Endothelial cell of umbilical vein (primary cell): ENCODE data around the gene C14orf93. TPM values are rescaled to one million over a fixed set of nuclear protein-coding genes. Genes with fewer than 3 reads are reported as not detected.

ENCODE experiments used
- BruUV-seq: library from RNA; stranded (reverse); fragments of 400-500 nt; replicated peaks from 2 replicates; lab custom pipeline; 2021; lab: Mats Ljungman, UMichigan
- CTCF ChIA-PET: fragments of 300-600, 350-600 bp; sonication (Branson Sonifier 250); formaldehyde crosslinking; loops from one replicate; lab custom pipeline; 2021; ENCODE audit warnings: antibody characterized with exemption, inconsistent platforms; lab: Charles Lee
- POLR2A ChIA-PET: fragments of 300-600, 350-600 bp; sonication (Branson Sonifier 250); formaldehyde crosslinking; loops from one replicate; lab custom pipeline; 2021; ENCODE audit warnings: antibody characterized with exemption, inconsistent platforms; lab: Charles Lee
- DNase-seq: peaks from one replicate; pipeline ENCODE4 v3.0.0-alpha.2; 2011; ENCODE audit warnings: low read depth, low spot score
- FAIRE-seq: peaks from 2 replicates; lab custom pipeline; 2011; peaks lifted over from hg19 to GRCh38; lab: Jason Lieb, UNC
- H2AFZ ChIP-seq: 2 replicates; pipeline ENCODE4 v1.6.0; 2012; ENCODE audit warnings: low read depth, low read length, control low read depth, inconsistent platforms
- H3K27ac ChIP-seq: 2 replicates; pipeline ENCODE4 v1.5.1; 2011; ENCODE audit warnings: low read depth, mild to moderate bottlenecking, control low read depth, low read length, moderate library complexity; ENCODE audit not compliant: insufficient read depth
- H3K27me3 ChIP-seq, 2 experiments: 2 replicates each; pipeline versions ENCODE4 v1.6.0 to v1.6.1; 2011; ENCODE audit warnings: low read length in 2 of 2, mixed read lengths in 1 of 2; ENCODE audit not compliant: control insufficient read depth in 2 of 2, insufficient read depth in 2 of 2
- H3K36me3 ChIP-seq, 2 experiments: 2 replicates in 1 of 2; 3 replicates in 1 of 2; pipeline ENCODE4 v1.5.1; 2011; ENCODE audit warnings: low read length in 2 of 2, mild to moderate bottlenecking in 1 of 2, moderate library complexity in 1 of 2; ENCODE audit not compliant: control insufficient read depth in 2 of 2, insufficient read depth in 2 of 2; ENCODE audit errors: extremely low read depth in 1 of 2
- H3K4me1 ChIP-seq: 3 replicates; pipeline ENCODE4 v1.5.1; 2011; ENCODE audit warnings: mild to moderate bottlenecking, low read length; ENCODE audit not compliant: control insufficient read depth, insufficient read depth; ENCODE audit errors: extremely low read depth
- H3K4me2 ChIP-seq: 2 replicates; pipeline ENCODE4 v1.6.1; 2011; ENCODE audit warnings: low read length, control low read depth, mixed read lengths; ENCODE audit not compliant: insufficient read depth
- H3K4me3 ChIP-seq, 3 experiments: fragments of 200-600 bp in 1 of 3; sonication (generic), shearing (Covaris generic) in 1 of 3; replicated peaks in 1 of 3; 2 replicates each; pipeline ENCODE4 v1.5.1; 2011 to 2016; ENCODE audit warnings: control low read depth in 3 of 3, low read length in 3 of 3, mild to moderate bottlenecking in 2 of 3, inconsistent platforms in 1 of 3, low read depth in 1 of 3, moderate library complexity in 1 of 3; ENCODE audit not compliant: insufficient read depth in 1 of 3
- H3K79me2 ChIP-seq: 2 replicates; pipeline ENCODE4 v1.6.0; 2012; ENCODE audit warnings: low read length, inconsistent platforms; ENCODE audit not compliant: control insufficient read depth, insufficient read depth
- H3K9ac ChIP-seq: replicated peaks from 2 replicates; pipeline ENCODE3; 2011; ENCODE audit warnings: low read length, control low read depth; ENCODE audit not compliant: insufficient read depth; ENCODE audit errors: extremely low read depth
- H3K9me1 ChIP-seq: replicated peaks from 3 replicates; pipeline ENCODE4 v1.6.0; 2011; ENCODE audit warnings: mild to moderate bottlenecking, low read length; ENCODE audit not compliant: control insufficient read depth, insufficient read depth; ENCODE audit errors: extremely low read depth
- H3K9me3 ChIP-seq: replicated peaks from 2 replicates; pipeline ENCODE4 v1.5.1; 2012; ENCODE audit warnings: low read length, inconsistent platforms; ENCODE audit not compliant: control insufficient read depth, insufficient read depth
- H4K20me1 ChIP-seq: replicated peaks from 2 replicates; pipeline ENCODE3; 2011; ENCODE audit warnings: mild to moderate bottlenecking, low read length; ENCODE audit not compliant: control insufficient read depth, insufficient read depth; ENCODE audit errors: extremely low read depth
- CTCF ChIP-seq, 2 donors: IDR thresholded peaks; 1 replicate in 1 of 2; 2 replicates in 1 of 2; pipeline ENCODE4 v1.5.1; 2011; ENCODE audit warnings: low read length in 2 of 2, mild to moderate bottlenecking in 2 of 2, moderate library complexity in 2 of 2, control low read depth in 1 of 2, inconsistent platforms in 1 of 2, low read depth in 1 of 2; ENCODE audit not compliant: insufficient read depth in 1 of 2; ENCODE audit errors: extremely low read depth in 1 of 2
- EZH2 ChIP-seq: IDR thresholded peaks from 2 replicates; pipeline ENCODE4 v1.6.1; 2012; ENCODE audit warnings: borderline replicate concordance, low read depth, mild to moderate bottlenecking, moderate library complexity, low read length, inconsistent platforms; ENCODE audit not compliant: severe bottlenecking
- FOS ChIP-seq: IDR thresholded peaks from 2 replicates; pipeline ENCODE4 v1.6.1; 2011; ENCODE audit warnings: mild to moderate bottlenecking, low read length, moderate library complexity, borderline replicate concordance; ENCODE audit not compliant: insufficient read depth
- GATA2 ChIP-seq: IDR thresholded peaks from 2 replicates; pipeline ENCODE4 v1.7.0; 2011; ENCODE audit warnings: low read depth, mild to moderate bottlenecking, moderate library complexity, mixed read lengths, low read length; ENCODE audit not compliant: insufficient read length, insufficient read depth
- JUN ChIP-seq: IDR thresholded peaks from 2 replicates; pipeline ENCODE4 v1.6.1; 2011; ENCODE audit warnings: borderline replicate concordance, low read depth; ENCODE audit not compliant: insufficient read length, insufficient read depth
- MAX ChIP-seq: IDR thresholded peaks from 2 replicates; pipeline ENCODE4 v1.6.1; 2011; ENCODE audit not compliant: insufficient read depth, insufficient read length
- MYC ChIP-seq: IDR thresholded peaks from one replicate; pipeline ENCODE4 v1.6.1; 2011; ENCODE audit warnings: mild to moderate bottlenecking, low read depth, low read length
- POLR2A ChIP-seq: IDR thresholded peaks from 2 replicates; pipeline ENCODE4 v1.6.1; 2012; ENCODE audit warnings: low read depth, mild to moderate bottlenecking, control low read depth, low read length
- POLR2AphosphoS5 ChIP-seq: IDR thresholded peaks from 2 replicates; pipeline ENCODE4 v1.6.1; 2012; ENCODE audit warnings: low read depth, mild to moderate bottlenecking, control low read depth, low read length, moderate library complexity; ENCODE audit not compliant: insufficient read depth
- dilution Hi-C: fragments of 300-500 bp; cut with MboI; formaldehyde crosslinking; loops from one replicate; pipeline ENCODE4 v1.15.0; 2019; ENCODE audit warnings: low sequenced_read_pairs; ENCODE audit not compliant: extremely low pct_ligation_motif_present
- intact Hi-C: fragments of 100-400 bp; cut with micrococcal nuclease; formaldehyde crosslinking; loops from one replicate; pipeline ENCODE4 v1.10.0; 2022
- polyA plus RNA-seq, 4 experiments: library from polyadenylated mRNA; depleted of rRNA in 3 of 4; stranded (reverse) in 3 of 4; unstranded in 1 of 4; fragments of >200 nt; gene quantifications; 2 replicates each; pipeline versions ENCODE4 v1.2.1 to v1.2.3, GENCODE V29; 2011 to 2012; ENCODE audit warnings: missing spikeins in 1 of 4
- total RNA-seq: library from RNA; stranded (reverse); gene quantifications from 2 replicates; pipeline ENCODE4 v1.2.3, GENCODE V29; 2021

The C14orf93 gene
- total and polyA plus RNA-seq, 2 donors (not counting 3 experiments of a cell fraction or from before 2014, with no cell fraction given), result 7.1 to 9.2 TPM

- Histone ChIP-seq H3K9me3 (no peaks in the 10 kb centered on the region), H3K4me3 (no peak overlapping the region), H3K9me1 (no peaks in the 10 kb centered on the region), H3K9ac (no peak overlapping the region), H3K27ac (peak overlapping the region; percentile 32), H3K79me2 (no peaks in the 10 kb centered on the region), H3K27me3 (no peaks in the 10 kb centered on the region), H3K4me1 (peaks cover 41% of the 10 kb centered on the region), H3K4me2 (no peak overlapping the region), H2AFZ (peak overlapping the region; percentile 43), H4K20me1 (no peaks in the 10 kb centered on the region), H3K36me3 (peaks cover 0 to 6% of the 10 kb centered on the region in 2 experiments)
- no TSS peak for BruUV-seq
- ChIA-PET POLR2A (interaction anchor here (0.6 to 1.6 kb wide), 3 partner anchors 14 to 53 kb away, joined by 3 to 5 read pairs (median 4); no protein-coding TSS in a partner anchor), CTCF (interaction anchor here (1.4 to 4.0 kb wide), 6 partner anchors 9 to 62 kb away, joined by 5 to 34 read pairs (median 19); partner anchors contain the start of gene CDH24)
- dilution Hi-C loops, result no loop called here
- FAIRE-seq, result no peak
- intact Hi-C loops, result loop anchor here (1.0 to 2.0 kb wide), 4 partner anchors 8 to 53 kb away; no protein-coding TSS in a partner anchor
- DNase-seq, result no peak
- no peak for TF ChIP-seq MYC
Observed at GRCh38 chr14:23047751-23048693, 38.1 kb upstream of the C14orf93 start.

GRCh38 chr14:23047034-23047634 is 37.2 kb upstream of the C14orf93 start:
- BruUV-seq, result no TSS peak
- ChIA-PET POLR2A (interaction anchor here (0.5 to 1.6 kb wide), 9 partner anchors 8 to 130 kb away, joined by 3 to 5 read pairs (median 4); no protein-coding TSS in a partner anchor), CTCF (interaction anchor here (0.6 to 4.0 kb wide), 11 partner anchors 8 to 65 kb away, joined by 3 to 34 read pairs (median 6); partner anchors contain the start of genes AJUBA and CDH24)
- intact Hi-C loops (loop anchor here (1.0 to 2.0 kb wide), 4 partner anchors 9 to 52 kb away; no protein-coding TSS in a partner anchor), dilution Hi-C loops (no loop called here)
- TF ChIP-seq POLR2AphosphoS5 (no peak), EZH2 (no peak), GATA2 (no peak), POLR2A (no peak), CTCF (IDR thresholded peaks at IDR 0.05; ENCODE audit: extremely low read depth in 1 of 2, insufficient read depth in 1 of 2, low read depth in 1 of 2, low read length in 2 of 2) (no peak), MAX (no peak), JUN (no peak), MYC (no peak), FOS (no peak)
- peaks cover 41% of the 10 kb centered on the region for H3K4me1 ChIP-seq
- peak overlapping the region; percentile 37 for H3K27ac ChIP-seq
- H3K9me3 ChIP-seq, result no peaks in the 10 kb centered on the region
- FAIRE-seq (peak; percentile 88), DNase-seq (peak; percentile 81)
- H3K27me3 ChIP-seq, result no peaks in the 10 kb centered on the region
- no peak overlapping the region for H3K9ac ChIP-seq
- peaks cover 0 to 5% of the 10 kb centered on the region in 2 experiments for H3K36me3 ChIP-seq
- peak overlapping the region; percentile 43 for H2AFZ ChIP-seq
- H3K9me1 ChIP-seq, result no peaks in the 10 kb centered on the region
- no peaks in the 10 kb centered on the region for H3K79me2 ChIP-seq
- no peaks in the 10 kb centered on the region for H4K20me1 ChIP-seq
- no peak overlapping the region for H3K4me3 ChIP-seq
- H3K4me2 ChIP-seq, result peak overlapping the region; percentile 6
